WTC11 (cell line): ENCODE measurements around the gene TMEM269.

ENCODE experiments used
- CTCF ChIP-seq: fragments of 200-600 bp; IDR thresholded peaks from 2 replicates; pipeline ENCODE4 v1.8.0; 2022; ENCODE audit warnings: antibody characterized with exemption
- ERG ChIP-seq: fragments of 250-450 bp; sonication (Bioruptor Pico); IDR thresholded peaks from 2 replicates; pipeline ENCODE4 v1.8.0; 2021; ENCODE audit warnings: mild to moderate bottlenecking
- FOXJ3 ChIP-seq: sonication (generic); formaldehyde crosslinking; IDR thresholded peaks from 2 replicates; pipeline ENCODE4 v1.9.0; 2021; ENCODE audit warnings: missing genetic modification reagents, mild to moderate bottlenecking, borderline replicate concordance
- NFYB ChIP-seq: sonication (generic); formaldehyde crosslinking; conservative IDR thresholded peaks from 2 replicates; pipeline ENCODE4 v1.8.0; 2022; ENCODE audit warnings: low read depth, missing genetic modification reagents
- USF1 ChIP-seq: sonication (generic); formaldehyde crosslinking; IDR thresholded peaks from 2 replicates; pipeline ENCODE4 v1.8.0; 2022; ENCODE audit warnings: mild to moderate bottlenecking, missing genetic modification reagents
- USF2 ChIP-seq: sonication (generic); formaldehyde crosslinking; IDR thresholded peaks from 2 replicates; pipeline ENCODE4 v1.8.1; 2023; ENCODE audit warnings: mild to moderate bottlenecking, missing genetic modification reagents, moderate library complexity
- ZNF121 ChIP-seq: sonication (generic); formaldehyde crosslinking; IDR thresholded peaks from 2 replicates; pipeline ENCODE4 v1.8.0; 2023; ENCODE audit warnings: missing genetic modification reagents
- ZNF317 ChIP-seq: sonication (generic); formaldehyde crosslinking; IDR thresholded peaks from 2 replicates; pipeline ENCODE4 v1.8.1; 2023; ENCODE audit warnings: low read depth, mild to moderate bottlenecking, moderate library complexity, missing genetic modification reagents, borderline replicate concordance

- no peak for TF ChIP-seq CTCF
- no peak for TF ChIP-seq NFYB (CRISPR knock-in tag)
- no peak for TF ChIP-seq USF1
- no peak for TF ChIP-seq FOXJ3
- TF ChIP-seq ERG (CRISPR knock-in tag) = no peak
- no peak for TF ChIP-seq ZNF121 (CRISPR knock-in tag)
- no peak for TF ChIP-seq USF2
- no peak for TF ChIP-seq ZNF317
These were observed 9.0 kb downstream of the TMEM269 start for GRCh38 chr1:42793824-42794223.
